HUES6 (cell line): Measurements from ENCODE around the gene STEAP1B.
"Not testable (repeated sequence)": the region's sequence is repeated elsewhere in the genome, so short reads cannot be mapped to it uniquely, and the experiment has no call there.

Experiments
- H3K27ac ChIP-seq: 2 replicates; pipeline ENCODE4 v1.7.0; 2013; ENCODE audit warnings: low read depth, mild to moderate bottlenecking, low read length, inconsistent platforms
- H3K27me3 ChIP-seq: 2 replicates; pipeline ENCODE4 v1.6.1; 2013; ENCODE audit warnings: low read length; ENCODE audit not compliant: control insufficient read depth, insufficient read depth
- H3K36me3 ChIP-seq: 2 replicates; pipeline ENCODE4 v1.6.1; 2013; ENCODE audit warnings: low read length; ENCODE audit not compliant: control insufficient read depth, insufficient read depth
- H3K4me1 ChIP-seq: 2 replicates; pipeline ENCODE4 v1.6.1; 2013; ENCODE audit warnings: low read length; ENCODE audit not compliant: control insufficient read depth, insufficient read depth
- H3K4me3 ChIP-seq: 2 replicates; pipeline ENCODE4 v1.5.1; 2013; ENCODE audit warnings: low read depth, low read length
- H3K9ac ChIP-seq: one replicate; pipeline ENCODE4 v1.6.1; 2013; ENCODE audit warnings: mild to moderate bottlenecking, low read length
- H3K9me3 ChIP-seq: 2 replicates; pipeline ENCODE4 v1.6.1; 2013; ENCODE audit warnings: low read depth, low read length; ENCODE audit not compliant: control insufficient read depth, insufficient read depth

STEAP1B gene

GRCh38 chr7:22442187-22442881 is 57.7 kb downstream of the STEAP1B start:
- H3K9me3 ChIP-seq: no peaks in the 10 kb centered on the region
- no peak overlapping the region for H3K9ac ChIP-seq
- H3K27ac ChIP-seq: no peak overlapping the region
- no peak overlapping the region for H3K4me3 ChIP-seq
- no peaks in the 10 kb centered on the region for H3K27me3 ChIP-seq
- H3K36me3 ChIP-seq: no peaks in the 10 kb centered on the region
- peaks cover 6% of the 10 kb centered on the region for H3K4me1 ChIP-seq

GRCh38 chr7:22441157-22441556 is 58.8 kb downstream of the STEAP1B start:
- no peak overlapping the region for H3K9ac ChIP-seq
- no peak overlapping the region for H3K27ac ChIP-seq
- peaks cover 6% of the 10 kb centered on the region for H3K4me1 ChIP-seq

DNA sequence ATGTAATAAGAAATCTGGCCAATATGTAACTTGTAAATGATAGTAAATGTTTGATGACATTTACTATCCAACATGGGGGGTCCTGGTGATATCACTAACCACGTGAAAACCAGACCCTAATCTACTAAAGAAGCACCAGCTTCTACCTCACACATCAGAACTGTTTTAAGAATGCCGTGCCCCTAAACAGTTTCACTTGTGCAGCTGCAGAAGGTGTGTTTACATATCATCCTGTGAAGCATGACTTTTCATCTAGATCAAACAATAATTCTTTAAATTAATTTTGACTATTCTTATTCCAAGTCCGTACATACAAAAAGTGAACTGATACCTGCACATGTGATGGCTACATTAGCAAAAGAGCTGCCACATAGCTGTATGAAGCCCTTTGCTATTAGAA is 61.0 kb downstream of the STEAP1B start:
- no peak overlapping the region for H3K27ac ChIP-seq
- H3K9me3 ChIP-seq: no peaks in the 10 kb centered on the region
- no peaks in the 10 kb centered on the region for H3K36me3 ChIP-seq
- peaks cover 14% of the 10 kb centered on the region for H3K4me1 ChIP-seq
- no peak overlapping the region for H3K4me3 ChIP-seq
- no peak overlapping the region for H3K9ac ChIP-seq
- no peaks in the 10 kb centered on the region for H3K27me3 ChIP-seq

More at GRCh38 chr7:22441157-22441556, 58.8 kb downstream of the STEAP1B start:
- Histone ChIP-seq H3K4me3 (no peak overlapping the region), H3K36me3 (no peaks in the 10 kb centered on the region), H3K9me3 (no peaks in the 10 kb centered on the region), H3K27me3 (no peaks in the 10 kb centered on the region)

DNA sequence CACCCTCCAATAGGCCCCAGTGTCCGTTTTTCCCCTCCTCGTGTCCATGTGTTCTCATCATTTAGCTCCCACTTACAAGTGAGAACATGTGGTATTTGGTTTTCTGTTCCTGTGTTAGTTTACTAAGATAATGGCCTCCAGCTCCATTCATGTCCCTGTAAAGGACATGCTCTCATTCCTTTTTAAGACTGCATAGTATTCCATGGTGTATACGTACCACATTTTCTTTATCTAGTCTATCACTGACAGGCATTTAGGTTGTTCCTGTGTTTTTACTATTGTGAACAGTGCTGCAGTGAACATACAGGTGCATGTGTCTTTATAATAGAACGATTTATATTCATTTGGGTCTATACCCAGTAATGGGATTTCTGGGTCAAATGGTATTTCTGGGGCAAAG is 63.4 kb downstream of the STEAP1B start:
- not testable (repeated sequence) for H3K4me3 ChIP-seq, H3K36me3 ChIP-seq, H3K27ac ChIP-seq, H3K9me3 ChIP-seq, H3K9ac ChIP-seq, H3K27me3 ChIP-seq
- peaks cover 21% of the 10 kb centered on the region for H3K4me1 ChIP-seq

GRCh38 chr7:22435720-22436119 is 64.3 kb downstream of the STEAP1B start:
- no peaks in the 10 kb centered on the region for H3K36me3 ChIP-seq
- no peak overlapping the region for H3K4me3 ChIP-seq
- H3K9ac ChIP-seq: no peak overlapping the region
- H3K4me1 ChIP-seq: peaks cover 21% of the 10 kb centered on the region
- H3K27me3 ChIP-seq: no peaks in the 10 kb centered on the region
- H3K9me3 ChIP-seq: no peaks in the 10 kb centered on the region
- no peak overlapping the region for H3K27ac ChIP-seq

- H3K9me3 ChIP-seq: no peaks in the 10 kb centered on the region
- H3K36me3 ChIP-seq: no peaks in the 10 kb centered on the region
- no peaks in the 10 kb centered on the region for H3K27me3 ChIP-seq
- H3K27ac ChIP-seq: no peak overlapping the region
- no peak overlapping the region for H3K9ac ChIP-seq
- no peak overlapping the region for H3K4me3 ChIP-seq
- peaks cover 21% of the 10 kb centered on the region for H3K4me1 ChIP-seq
Observed at GRCh38 chr7:22435105-22435504, 64.9 kb downstream of the STEAP1B start.

GRCh38 chr7:22433710-22434460 is 66.1 kb downstream of the STEAP1B start:
- H3K4me3 ChIP-seq: peak overlapping the region; percentile 22; the same call in 1 of the 2 replicates
- no peaks in the 10 kb centered on the region for H3K36me3 ChIP-seq
- H3K4me1 ChIP-seq: peaks cover 21% of the 10 kb centered on the region
- H3K27ac ChIP-seq: peak overlapping the region; percentile 65; the same call in 1 of the 2 replicates
- no peaks in the 10 kb centered on the region for H3K27me3 ChIP-seq
- peak overlapping the region; percentile 46 for H3K9ac ChIP-seq
- no peaks in the 10 kb centered on the region for H3K9me3 ChIP-seq

DNA sequence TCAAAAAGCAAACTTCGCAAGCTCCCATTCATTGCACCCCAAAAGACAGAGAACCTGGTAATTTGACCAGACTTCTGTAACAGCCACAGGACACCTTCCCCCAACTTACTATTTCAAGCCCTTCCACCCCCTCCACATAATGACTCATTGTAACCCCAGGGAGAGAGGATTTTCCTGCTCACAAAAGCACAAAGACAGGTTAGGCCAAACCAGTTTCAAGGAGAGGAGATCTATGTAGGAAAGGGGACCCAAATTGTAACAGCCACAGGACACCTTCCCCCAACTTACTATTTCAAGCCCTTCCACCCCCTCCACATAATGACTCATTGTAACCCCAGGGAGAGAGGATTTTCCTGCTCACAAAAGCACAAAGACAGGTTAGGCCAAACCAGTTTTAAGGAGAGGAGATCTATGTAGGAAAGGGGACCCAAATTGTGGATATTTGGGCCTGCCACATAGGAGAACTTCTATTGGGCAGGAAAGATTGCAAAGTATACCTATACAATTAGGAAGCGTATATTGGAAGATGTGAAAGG is 66.8 kb downstream of the STEAP1B start:
- H3K9ac ChIP-seq: peak overlapping the region; percentile 46
- H3K27me3 ChIP-seq, H3K36me3 ChIP-seq, H3K9me3 ChIP-seq: not testable (repeated sequence)
- peak overlapping the region; percentile 65; the same call in 1 of the 2 replicates for H3K27ac ChIP-seq
- H3K4me1 ChIP-seq: peaks cover 21% of the 10 kb centered on the region
- peak overlapping the region; percentile 22; the same call in 1 of the 2 replicates for H3K4me3 ChIP-seq

DNA sequence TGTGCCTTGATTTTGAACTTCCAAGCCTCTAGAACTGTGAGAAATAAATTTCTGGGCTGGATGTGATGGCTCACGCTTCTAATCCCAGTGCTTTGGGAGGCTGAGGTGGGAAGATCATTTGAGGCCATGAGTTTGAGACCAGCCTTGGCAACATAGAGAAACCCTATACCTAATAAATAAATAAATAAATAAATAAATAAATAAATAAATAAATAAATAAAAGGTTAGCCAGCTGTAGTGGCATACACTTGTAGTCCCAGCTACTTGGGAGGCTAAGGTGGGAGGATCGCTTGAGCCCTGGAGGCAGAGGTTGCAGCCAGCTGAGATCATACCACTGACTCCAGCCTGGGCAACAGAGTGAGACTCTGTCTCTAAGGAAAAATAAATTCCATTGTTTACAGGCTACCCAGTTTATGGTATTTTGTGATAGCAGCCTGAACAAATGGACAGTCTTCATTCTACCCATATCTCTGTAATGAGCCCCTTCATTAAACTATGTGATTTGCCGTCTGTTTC is 67.7 kb downstream of the STEAP1B start:
- Histone ChIP-seq H3K27me3 (no peaks in the 10 kb centered on the region), H3K9me3 (no peaks in the 10 kb centered on the region), H3K4me1 (peaks cover 21% of the 10 kb centered on the region), H3K27ac (no peak overlapping the region), H3K9ac (no peak overlapping the region), H3K36me3 (no peaks in the 10 kb centered on the region), H3K4me3 (no peak overlapping the region)

DNA sequence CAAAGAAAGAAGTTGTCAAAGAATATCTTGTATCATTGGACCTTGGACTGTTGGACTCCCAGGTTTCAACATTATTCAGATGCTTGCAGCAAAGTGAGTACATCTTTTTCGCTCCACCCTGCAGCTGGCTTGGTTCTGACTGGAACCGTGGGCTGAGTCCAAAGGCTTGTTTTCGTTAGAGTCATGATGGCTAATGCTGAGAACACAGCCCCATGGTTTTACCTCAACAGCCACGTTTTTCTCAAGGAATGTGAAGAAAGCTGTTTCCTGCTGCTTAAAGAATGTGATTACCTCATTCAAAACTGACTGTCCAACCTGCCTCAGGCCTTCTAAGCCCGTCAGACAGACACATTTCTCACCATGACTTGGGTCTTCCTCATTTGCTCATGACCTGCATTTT is 69.5 kb downstream of the STEAP1B start:
- H3K27me3 ChIP-seq: no peaks in the 10 kb centered on the region
- no peaks in the 10 kb centered on the region for H3K36me3 ChIP-seq
- no peak overlapping the region for H3K27ac ChIP-seq
- no peak overlapping the region for H3K9ac ChIP-seq
- H3K4me3 ChIP-seq: no peak overlapping the region
- peaks cover 21% of the 10 kb centered on the region for H3K4me1 ChIP-seq
- no peaks in the 10 kb centered on the region for H3K9me3 ChIP-seq

DNA sequence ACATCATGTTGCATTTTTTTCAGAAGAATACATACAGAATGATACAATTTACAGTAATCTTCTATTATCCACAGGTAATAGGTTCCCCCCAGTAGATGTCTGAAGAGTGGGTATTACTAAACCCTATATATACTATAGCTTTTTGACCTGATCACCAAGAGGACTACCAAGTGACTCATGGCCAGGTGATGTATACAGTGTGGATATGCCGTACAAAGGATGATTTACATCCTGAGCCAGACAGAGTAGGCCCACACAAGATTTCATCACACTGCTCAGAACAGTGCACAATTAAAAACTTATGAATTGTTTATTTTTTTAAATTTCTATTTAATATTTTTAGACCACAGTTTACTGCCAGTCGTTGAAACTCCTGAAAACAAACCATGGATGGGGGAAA is 70.6 kb downstream of the STEAP1B start:
- Histone ChIP-seq H3K27me3 (no peaks in the 10 kb centered on the region), H3K4me3 (no peak overlapping the region), H3K4me1 (peaks cover 17% of the 10 kb centered on the region), H3K27ac (no peak overlapping the region), H3K9ac (no peak overlapping the region), H3K36me3 (no peaks in the 10 kb centered on the region), H3K9me3 (no peaks in the 10 kb centered on the region)
